GM12878 (cell line): Measurements from ENCODE around the gene TDRKH. TPM values are rescaled to one million over a fixed set of nuclear protein-coding genes. Genes with fewer than 3 reads are reported as not detected.

Experiments used
- BACH1 ChIP-seq: fragments of 450-650 bp; IDR thresholded peaks from 2 replicates; pipeline ENCODE4 v1.6.1; 2017; ENCODE audit warnings: mild to moderate bottlenecking, borderline replicate concordance
- E4F1 ChIP-seq: fragments of 450-650 bp; IDR thresholded peaks from 2 replicates; pipeline ENCODE4 v1.6.1; 2018; ENCODE audit warnings: borderline replicate concordance, mild to moderate bottlenecking; ENCODE audit not compliant: partially characterized antibody
- SPI1 ChIP-seq: IDR thresholded peaks from 2 replicates; pipeline ENCODE4 v1.6.1; 2011; ENCODE audit warnings: low read depth, mild to moderate bottlenecking, low read length, moderate library complexity, borderline replicate concordance; ENCODE audit not compliant: insufficient read depth
- ZNF274 ChIP-seq: IDR thresholded peaks from one replicate; pipeline ENCODE4 v1.8.0; 2011; ENCODE audit not compliant: insufficient read length, insufficient read depth
- polyA plus RNA-seq, 11 experiments: library from polyadenylated mRNA; depleted of rRNA in 4 of 11; unstranded in 6 of 11; stranded (reverse) in 5 of 11; fragments of >200 nt; fragmentation: Nextera tagmentation in 4 of 11; fragmentation: Illumina TruSeq in 1 of 11; extraction: Ambion mirVana in 4 of 11; extraction: Trizol in 1 of 11; gene quantifications; 1 replicate in 1 of 11; 2 replicates in 10 of 11; pipeline versions ENCODE4 v1.2.1 to v1.2.3, GENCODE V29; 2011 to 2016; ENCODE audit warnings: inconsistent platforms in 2 of 11, missing spikeins in 2 of 11, low read depth in 1 of 11
- total RNA-seq, 4 experiments: library from RNA; depleted of rRNA in 3 of 4; stranded (reverse); fragments of >200 nt in 3 of 4; fragmentation: Illumina TruSeq in 1 of 4; extraction: Trizol in 1 of 4; gene quantifications; 2 replicates each; pipeline versions ENCODE4 v1.2.1 to v1.2.3, GENCODE V29; 2013 to 2021
- TF ChIP-seq, protein P1 (sequence below): fragments of 450-650 bp; formaldehyde crosslinking; IDR thresholded peaks from 2 replicates; pipeline ENCODE4 v1.4.0; 2020; ENCODE audit warnings: mild to moderate bottlenecking, moderate library complexity

TDRKH gene
- total and polyA plus RNA-seq, 10 of the 15 experiments (the other 5 are each of a cell fraction or from before 2014, with no cell fraction given): 1.3 to 8.4 (median 2.9) TPM

- TF ChIP-seq, protein P1, sequence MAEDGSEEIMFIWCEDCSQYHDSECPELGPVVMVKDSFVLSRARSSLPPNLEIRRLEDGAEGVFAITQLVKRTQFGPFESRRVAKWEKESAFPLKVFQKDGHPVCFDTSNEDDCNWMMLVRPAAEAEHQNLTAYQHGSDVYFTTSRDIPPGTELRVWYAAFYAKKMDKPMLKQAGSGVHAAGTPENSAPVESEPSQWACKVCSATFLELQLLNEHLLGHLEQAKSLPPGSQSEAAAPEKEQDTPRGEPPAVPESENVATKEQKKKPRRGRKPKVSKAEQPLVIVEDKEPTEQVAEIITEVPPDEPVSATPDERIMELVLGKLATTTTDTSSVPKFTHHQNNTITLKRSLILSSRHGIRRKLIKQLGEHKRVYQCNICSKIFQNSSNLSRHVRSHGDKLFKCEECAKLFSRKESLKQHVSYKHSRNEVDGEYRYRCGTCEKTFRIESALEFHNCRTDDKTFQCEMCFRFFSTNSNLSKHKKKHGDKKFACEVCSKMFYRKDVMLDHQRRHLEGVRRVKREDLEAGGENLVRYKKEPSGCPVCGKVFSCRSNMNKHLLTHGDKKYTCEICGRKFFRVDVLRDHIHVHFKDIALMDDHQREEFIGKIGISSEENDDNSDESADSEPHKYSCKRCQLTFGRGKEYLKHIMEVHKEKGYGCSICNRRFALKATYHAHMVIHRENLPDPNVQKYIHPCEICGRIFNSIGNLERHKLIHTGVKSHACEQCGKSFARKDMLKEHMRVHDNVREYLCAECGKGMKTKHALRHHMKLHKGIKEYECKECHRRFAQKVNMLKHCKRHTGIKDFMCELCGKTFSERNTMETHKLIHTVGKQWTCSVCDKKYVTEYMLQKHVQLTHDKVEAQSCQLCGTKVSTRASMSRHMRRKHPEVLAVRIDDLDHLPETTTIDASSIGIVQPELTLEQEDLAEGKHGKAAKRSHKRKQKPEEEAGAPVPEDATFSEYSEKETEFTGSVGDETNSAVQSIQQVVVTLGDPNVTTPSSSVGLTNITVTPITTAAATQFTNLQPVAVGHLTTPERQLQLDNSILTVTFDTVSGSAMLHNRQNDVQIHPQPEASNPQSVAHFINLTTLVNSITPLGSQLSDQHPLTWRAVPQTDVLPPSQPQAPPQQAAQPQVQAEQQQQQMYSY (CRISPR knock-in tag): no peak
- TF ChIP-seq BACH1 (0 out of 2 replicates have a peak, but pooled peaks have one; percentile 36), E4F1 (peak; percentile 77), SPI1 (no peak), ZNF274 (no peak)
Measured at GRCh38 chr1:151790071-151790939, at the start of gene TDRKH (continued).
